NCI-H2107 (cell line): ENCODE measurements around the gene KMT5B.

Experiments
- DNase-seq: peaks from one replicate; lab custom pipeline; 2025; lab: John Stamatoyannopoulos, UW

Gene KMT5B

GRCh38 chr11:68142441-68143309 lies 70.4 kb downstream of the KMT5B start:
- DNase-seq = no peak

GRCh38 chr11:68142028-68142412 lies 71.1 kb downstream of the KMT5B start:
- peak; percentile 12 for DNase-seq

- no peak for DNase-seq
Measured at GRCh38 chr11:68141246-68142027, 71.7 kb downstream of the KMT5B start.

- no peak for DNase-seq
Measured at GRCh38 chr11:68140496-68141245, 72.4 kb downstream of the KMT5B start.

GRCh38 chr11:68138237-68138636 lies 74.9 kb downstream of the KMT5B start:
- DNase-seq = no peak

GRCh38 chr11:68137833-68138232 lies 75.3 kb downstream of the KMT5B start:
- no peak for DNase-seq

- DNase-seq = no peak
Measured at GRCh38 chr11:68136866-68137265, 76.2 kb downstream of the KMT5B start.

- DNase-seq = no peak
Measured at GRCh38 chr11:68135161-68135560, 77.9 kb downstream of the KMT5B start.

GRCh38 chr11:68133761-68134160 lies 79.3 kb downstream of the KMT5B start:
- DNase-seq = no peak

GRCh38 chr11:68130121-68130520 lies 83.0 kb downstream of the KMT5B start:
- no peak for DNase-seq

- no peak for DNase-seq
Measured at GRCh38 chr11:68128682-68129327, 84.3 kb downstream of the KMT5B start.

GRCh38 chr11:68127714-68128681 lies 85.1 kb downstream of the KMT5B start:
- no peak for DNase-seq

GRCh38 chr11:68125164-68125563 lies 87.9 kb downstream of the KMT5B start:
- DNase-seq = no peak

GRCh38 chr11:68122936-68123539 lies 90.1 kb downstream of the KMT5B start:
- DNase-seq = no peak

- peak; percentile 77 for DNase-seq
Measured at GRCh38 chr11:68121067-68121899, 91.8 kb downstream of the KMT5B start, which contains the start of gene CHKA. CHKA (minus strand) TSS chr11:68121388; CDS start chr11:68121177, 211 bp downstream.

- no peak for DNase-seq
Measured at GRCh38 chr11:68120273-68121066, 92.6 kb downstream of the KMT5B start.

- DNase-seq = no peak
Measured at GRCh38 chr11:68118706-68119448, 94.2 kb downstream of the KMT5B start.
